ENCODE measurements around the gene RNFT2.

DNA sequence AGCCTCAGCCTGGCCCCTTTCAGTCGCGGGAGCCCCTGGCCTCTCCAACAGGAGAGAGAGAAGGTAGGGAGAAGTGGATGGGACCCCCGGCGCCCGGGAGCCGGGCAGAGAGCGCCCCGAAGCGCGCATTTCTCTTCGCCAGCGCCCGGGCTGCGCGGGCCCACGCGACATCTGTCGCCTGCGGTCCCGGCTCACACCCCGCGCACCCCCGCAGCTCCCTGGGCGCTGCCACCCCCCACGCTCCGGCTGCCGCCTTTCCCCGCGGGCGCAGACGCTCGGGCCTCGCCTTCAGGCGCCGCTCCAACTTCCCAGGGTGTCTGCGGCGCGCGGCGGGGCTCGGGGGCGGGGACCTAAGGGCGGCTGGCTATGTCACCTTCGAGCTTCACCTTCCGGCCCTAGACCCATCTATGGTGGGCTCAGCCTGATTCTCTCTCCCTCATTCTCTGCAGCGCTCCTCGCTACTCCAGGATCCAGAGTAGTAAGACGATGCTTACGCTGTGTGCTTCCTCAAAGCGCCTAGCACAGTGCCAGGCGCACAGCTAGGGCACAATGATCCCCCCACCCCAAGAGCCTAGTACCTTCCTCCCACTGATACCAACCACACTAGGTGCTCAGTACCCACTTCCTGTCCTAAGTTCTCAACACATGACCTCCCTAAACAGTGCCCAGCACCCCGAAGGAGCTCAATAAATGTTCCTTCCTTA lies 141.5 kb downstream of the RNFT2 start:
- TF ChIP-seq, protein P1, sequence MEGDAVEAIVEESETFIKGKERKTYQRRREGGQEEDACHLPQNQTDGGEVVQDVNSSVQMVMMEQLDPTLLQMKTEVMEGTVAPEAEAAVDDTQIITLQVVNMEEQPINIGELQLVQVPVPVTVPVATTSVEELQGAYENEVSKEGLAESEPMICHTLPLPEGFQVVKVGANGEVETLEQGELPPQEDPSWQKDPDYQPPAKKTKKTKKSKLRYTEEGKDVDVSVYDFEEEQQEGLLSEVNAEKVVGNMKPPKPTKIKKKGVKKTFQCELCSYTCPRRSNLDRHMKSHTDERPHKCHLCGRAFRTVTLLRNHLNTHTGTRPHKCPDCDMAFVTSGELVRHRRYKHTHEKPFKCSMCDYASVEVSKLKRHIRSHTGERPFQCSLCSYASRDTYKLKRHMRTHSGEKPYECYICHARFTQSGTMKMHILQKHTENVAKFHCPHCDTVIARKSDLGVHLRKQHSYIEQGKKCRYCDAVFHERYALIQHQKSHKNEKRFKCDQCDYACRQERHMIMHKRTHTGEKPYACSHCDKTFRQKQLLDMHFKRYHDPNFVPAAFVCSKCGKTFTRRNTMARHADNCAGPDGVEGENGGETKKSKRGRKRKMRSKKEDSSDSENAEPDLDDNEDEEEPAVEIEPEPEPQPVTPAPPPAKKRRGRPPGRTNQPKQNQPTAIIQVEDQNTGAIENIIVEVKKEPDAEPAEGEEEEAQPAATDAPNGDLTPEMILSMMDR (IDR thresholded peaks at IDR 0.05 in 4 of 5, conservative IDR thresholded peaks at IDR 0.05 in 1 of 5) = no peak
- TF ChIP-seq POLR2A (IDR thresholded peaks at IDR 0.05) = no peak
